ENCODE measurements around the gene DCAF10.

The DCAF10 gene

DNA sequence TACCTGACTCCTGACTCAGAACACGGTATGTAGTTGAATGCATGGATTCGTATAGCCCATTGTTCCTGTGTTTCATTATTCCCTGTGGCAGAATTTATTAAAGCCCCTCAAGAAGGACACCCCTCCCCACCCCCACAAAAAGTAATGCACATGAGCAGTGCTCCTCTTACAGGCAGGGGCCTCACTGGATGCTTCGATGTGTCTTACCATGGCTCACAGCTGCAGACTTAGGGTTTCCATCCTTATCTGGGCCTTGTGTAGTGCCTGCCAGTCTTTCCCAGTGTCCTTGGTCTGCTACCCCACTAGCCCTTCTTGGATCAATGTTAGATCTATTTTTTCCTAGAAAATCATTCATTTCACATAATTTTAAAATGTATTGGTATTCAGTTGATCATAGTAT, 30.6 kb upstream of the DCAF10 start:
- Histone ChIP-seq H3K4me3 (ENCODE audit: low read length) (no peak overlapping the region), H3K4me1 (ENCODE audit: control insufficient read depth, insufficient read depth, low read length) (no peaks in the 10 kb centered on the region), H3K9ac (ENCODE audit: low read length) (no peak overlapping the region), H3K27ac (ENCODE audit: low read depth, low read length) (no peak overlapping the region), H3K27me3 (ENCODE audit: control insufficient read depth, insufficient read depth, low read length) (no peaks in the 10 kb centered on the region), H3K36me3 (ENCODE audit: control insufficient read depth, insufficient read depth, low read length) (peaks cover 10% of the 10 kb centered on the region)

DNA sequence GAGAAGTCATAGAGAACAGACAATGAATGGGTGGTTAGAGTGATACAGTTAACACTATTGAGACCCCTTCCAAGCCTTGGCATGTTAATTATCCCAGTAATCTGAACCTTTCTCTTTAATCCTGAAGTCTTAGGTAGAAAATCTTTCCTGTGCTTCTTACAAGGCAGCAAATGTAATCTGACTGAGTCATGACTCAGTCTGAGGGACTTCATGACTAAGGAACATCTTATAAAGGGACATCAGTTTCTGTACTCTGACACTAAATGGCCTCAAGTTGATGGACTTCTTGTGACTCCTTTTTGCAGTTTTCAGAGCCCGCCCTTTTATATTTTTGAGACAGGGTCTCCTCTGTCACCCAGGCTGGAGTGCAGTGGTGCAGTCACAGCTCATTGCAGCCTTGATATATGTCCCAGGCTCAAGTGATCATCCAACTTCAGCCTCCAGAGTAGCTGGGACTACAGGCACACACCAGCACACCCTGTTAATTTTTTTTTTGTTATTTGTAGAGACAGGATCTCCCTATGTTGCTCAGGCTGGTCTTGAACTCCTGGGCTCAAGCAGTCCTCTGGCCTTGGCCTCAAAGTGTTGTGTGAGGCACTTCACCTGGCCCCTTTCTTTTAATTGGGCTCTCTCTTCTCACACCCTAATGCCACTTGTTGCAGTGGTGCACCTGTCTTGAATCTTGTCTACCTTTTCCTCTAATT, 25.2 kb upstream of the DCAF10 start:
- Histone ChIP-seq H3K36me3 (ENCODE audit: control insufficient read depth, insufficient read depth, low read length) (peaks cover 10% of the 10 kb centered on the region), H3K4me1 (ENCODE audit: control insufficient read depth, insufficient read depth, low read length) (no peaks in the 10 kb centered on the region), H3K27ac (ENCODE audit: low read depth, low read length) (no peak overlapping the region), H3K4me3 (ENCODE audit: low read length) (no peak overlapping the region), H3K9ac (ENCODE audit: low read length) (no peak overlapping the region), H3K27me3 (ENCODE audit: control insufficient read depth, insufficient read depth, low read length) (no peaks in the 10 kb centered on the region)

DNA sequence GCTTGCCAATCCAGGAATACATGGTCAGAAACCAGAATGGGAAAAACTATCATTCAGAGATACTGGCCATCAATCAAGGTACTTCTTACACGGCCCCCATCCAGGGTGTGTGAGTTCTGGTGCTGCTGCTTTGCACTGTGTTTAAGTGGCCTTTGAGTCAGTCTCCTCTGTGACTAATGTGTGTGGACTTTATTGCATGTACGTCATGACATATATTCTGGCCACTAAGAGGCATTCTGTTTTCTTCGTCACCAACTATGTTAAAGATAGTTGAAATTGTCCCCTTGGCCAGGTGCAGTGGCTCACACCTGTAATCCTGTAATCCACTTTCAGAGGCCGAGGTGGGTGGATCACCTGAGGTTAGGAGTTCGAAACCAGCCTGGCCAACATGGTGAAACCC, 24.3 kb upstream of the DCAF10 start:
- H3K27me3 ChIP-seq (ENCODE audit: control insufficient read depth, insufficient read depth, low read length), result no peaks in the 10 kb centered on the region
- peaks cover 8% of the 10 kb centered on the region for H3K36me3 ChIP-seq (ENCODE audit: control insufficient read depth, insufficient read depth, low read length)
- H3K4me1 ChIP-seq (ENCODE audit: control insufficient read depth, insufficient read depth, low read length), result no peaks in the 10 kb centered on the region
- H3K4me3 ChIP-seq (ENCODE audit: low read length), result no peak overlapping the region
- H3K9ac ChIP-seq (ENCODE audit: low read length), result no peak overlapping the region
- H3K27ac ChIP-seq (ENCODE audit: low read depth, low read length), result no peak overlapping the region

DNA sequence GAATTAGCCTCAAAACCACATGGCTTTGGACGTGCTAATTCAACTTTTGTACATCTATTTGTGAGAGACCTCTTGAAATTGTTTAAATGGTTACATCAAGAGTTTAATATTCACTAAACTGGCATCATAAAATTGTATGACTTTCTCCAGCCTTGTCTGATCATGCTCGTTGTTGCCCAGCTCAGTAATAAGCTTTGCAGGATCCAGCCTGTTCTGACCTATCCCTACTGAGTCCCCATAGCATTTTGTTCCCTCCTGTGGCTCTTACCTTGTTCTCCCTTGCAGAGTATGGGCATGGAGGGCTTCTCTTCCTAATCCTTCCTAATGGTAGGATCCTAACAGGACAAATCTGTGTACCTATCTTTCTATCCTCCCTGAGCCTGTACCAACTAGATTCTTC, 22.1 kb upstream of the DCAF10 start:
- Histone ChIP-seq H3K4me1 (ENCODE audit: control insufficient read depth, insufficient read depth, low read length) (no peaks in the 10 kb centered on the region), H3K27ac (ENCODE audit: low read depth, low read length) (no peak overlapping the region), H3K27me3 (ENCODE audit: control insufficient read depth, insufficient read depth, low read length) (no peaks in the 10 kb centered on the region), H3K4me3 (ENCODE audit: low read length) (no peak overlapping the region), H3K36me3 (ENCODE audit: control insufficient read depth, insufficient read depth, low read length) (peaks cover 13% of the 10 kb centered on the region), H3K9ac (ENCODE audit: low read length) (no peak overlapping the region)

DNA sequence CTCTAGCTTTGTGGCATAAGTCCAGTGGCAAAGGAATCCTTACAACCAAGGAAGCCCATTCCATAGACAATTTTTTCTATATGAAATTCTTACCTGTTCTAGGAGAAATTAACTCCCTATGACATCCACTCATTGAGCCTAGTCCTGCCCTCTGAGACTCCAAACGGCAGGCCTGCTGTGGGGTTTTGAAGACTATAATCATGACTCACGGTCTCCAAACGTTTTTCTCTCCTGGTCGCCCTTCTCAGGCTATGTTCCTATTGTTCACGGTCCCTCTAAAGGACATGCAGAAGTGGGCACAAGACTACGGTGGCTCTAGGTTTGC, 16.3 kb upstream of the DCAF10 start:
- no peaks in the 10 kb centered on the region for H3K4me1 ChIP-seq (ENCODE audit: control insufficient read depth, insufficient read depth, low read length)
- H3K36me3 ChIP-seq (ENCODE audit: control insufficient read depth, insufficient read depth, low read length), result peaks cover 11% of the 10 kb centered on the region
- peak overlapping the region; percentile 76 for H3K27ac ChIP-seq (ENCODE audit: low read depth, low read length)
- peak overlapping the region; percentile 86 for H3K4me3 ChIP-seq (ENCODE audit: low read length)
- no peaks in the 10 kb centered on the region for H3K27me3 ChIP-seq (ENCODE audit: control insufficient read depth, insufficient read depth, low read length)
- H3K9ac ChIP-seq (ENCODE audit: low read length), result peak overlapping the region; percentile 34

DNA sequence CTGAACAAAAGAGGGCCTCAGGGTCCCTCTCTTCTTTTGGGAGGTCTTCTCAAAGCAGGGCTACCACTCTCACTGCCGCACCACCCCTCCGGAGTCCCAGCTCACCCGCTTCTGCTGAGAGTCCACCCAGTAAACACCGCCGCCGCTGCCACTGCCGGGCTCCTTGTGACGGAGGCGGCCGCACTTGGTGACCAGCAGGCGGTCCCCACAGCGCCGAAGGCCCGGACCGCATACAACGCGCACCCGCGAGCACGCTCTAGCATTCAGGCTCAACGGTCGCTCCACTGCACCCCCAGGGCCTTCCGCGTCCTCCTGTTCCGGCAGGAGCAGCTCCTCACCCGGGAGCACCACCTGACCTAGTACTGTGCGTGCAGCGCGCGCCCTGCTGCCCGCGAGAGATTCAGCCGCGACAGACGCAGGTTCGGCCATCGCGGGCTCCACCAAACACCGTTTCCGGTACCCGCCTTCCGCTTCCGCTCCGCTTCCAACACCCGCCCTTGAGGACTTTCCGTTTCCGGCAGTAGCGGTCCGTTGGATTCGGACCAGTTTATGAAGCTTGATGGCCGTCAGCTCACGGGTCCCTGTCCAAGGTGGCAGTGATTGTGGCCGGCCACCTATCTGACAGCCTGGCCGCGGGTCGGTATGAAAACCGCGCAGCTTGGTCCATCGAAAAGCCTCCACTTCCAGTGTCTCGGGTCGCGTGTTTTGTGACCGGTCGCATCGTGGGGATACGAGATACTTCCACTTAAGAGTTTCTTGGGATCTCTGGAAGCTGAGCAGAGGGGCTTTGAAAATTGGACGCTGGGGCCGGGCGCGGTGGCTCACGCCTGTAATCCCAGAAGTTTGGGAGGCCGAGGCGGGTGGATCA, 15.7 kb upstream of the DCAF10 start, which contains the start of gene EXOSC3:
TSS of gene EXOSC3 (minus strand) at position 449 of the 868 bp plus-strand sequence. CDS start at position 429, 20 bp downstream.
- peaks cover 11% of the 10 kb centered on the region for H3K36me3 ChIP-seq (ENCODE audit: control insufficient read depth, insufficient read depth, low read length)
- H3K27ac ChIP-seq (ENCODE audit: low read depth, low read length), result peak within 1 kb of the TSS; percentile 76
- H3K4me1 ChIP-seq (ENCODE audit: control insufficient read depth, insufficient read depth, low read length), result no peaks in the 10 kb centered on the region
- H3K27me3 ChIP-seq (ENCODE audit: control insufficient read depth, insufficient read depth, low read length), result no peaks in the 10 kb centered on the region
- H3K9ac ChIP-seq (ENCODE audit: low read length), result peak within 1 kb of the TSS; percentile 34
- peak within 1 kb of the TSS; percentile 86 for H3K4me3 ChIP-seq (ENCODE audit: low read length)

DNA sequence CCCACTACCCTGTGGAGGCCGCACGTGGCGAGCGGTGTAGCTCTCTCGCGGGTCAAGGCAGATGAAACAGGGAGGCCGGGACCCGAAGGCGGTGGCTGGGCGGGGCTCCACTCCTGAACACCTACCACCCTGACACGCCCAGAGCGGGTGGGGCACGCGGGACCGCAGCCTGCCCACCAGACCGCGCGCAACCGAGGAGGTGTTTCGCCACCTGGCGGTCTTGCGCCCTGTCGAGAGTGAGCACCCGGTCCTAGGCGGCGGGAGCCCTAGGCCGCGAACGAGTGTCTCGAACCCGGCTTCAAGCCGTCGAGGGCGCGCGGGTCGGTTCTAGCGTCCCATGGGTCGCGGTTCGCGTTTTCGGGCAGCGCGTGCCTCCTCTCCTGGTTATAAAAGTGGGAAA, 13.5 kb upstream of the DCAF10 start:
- Histone ChIP-seq H3K27me3 (ENCODE audit: control insufficient read depth, insufficient read depth, low read length) (no peaks in the 10 kb centered on the region), H3K4me3 (ENCODE audit: low read length) (no peak overlapping the region), H3K9ac (ENCODE audit: low read length) (no peak overlapping the region), H3K36me3 (ENCODE audit: control insufficient read depth, insufficient read depth, low read length) (peaks cover 8% of the 10 kb centered on the region), H3K27ac (ENCODE audit: low read depth, low read length) (no peak overlapping the region), H3K4me1 (ENCODE audit: control insufficient read depth, insufficient read depth, low read length) (no peaks in the 10 kb centered on the region)

DNA sequence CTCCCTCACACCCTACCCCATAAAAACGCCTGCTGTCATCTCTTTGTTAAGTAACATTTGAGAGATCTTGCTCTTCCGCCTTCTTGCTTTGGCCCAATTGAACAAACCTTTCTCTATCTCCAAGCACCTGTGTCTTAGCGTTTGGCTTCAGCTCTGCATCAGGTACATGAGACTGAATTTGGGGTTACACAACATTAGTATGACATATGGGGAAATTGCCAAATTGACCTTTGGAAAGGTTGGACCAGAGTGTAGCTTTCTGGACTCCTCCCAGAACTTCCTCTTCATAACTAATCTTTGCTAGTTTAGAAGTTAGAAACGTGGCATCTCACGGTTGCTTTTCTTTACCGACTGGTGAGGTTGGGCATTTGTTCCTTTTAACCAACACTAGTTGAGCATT, 12.3 kb upstream of the DCAF10 start:
- no peak overlapping the region for H3K4me3 ChIP-seq (ENCODE audit: low read length)
- H3K36me3 ChIP-seq (ENCODE audit: control insufficient read depth, insufficient read depth, low read length), result peaks cover 1% of the 10 kb centered on the region
- no peak overlapping the region for H3K9ac ChIP-seq (ENCODE audit: low read length)
- no peaks in the 10 kb centered on the region for H3K27me3 ChIP-seq (ENCODE audit: control insufficient read depth, insufficient read depth, low read length)
- H3K27ac ChIP-seq (ENCODE audit: low read depth, low read length), result no peak overlapping the region
- H3K4me1 ChIP-seq (ENCODE audit: control insufficient read depth, insufficient read depth, low read length), result no peaks in the 10 kb centered on the region

DNA sequence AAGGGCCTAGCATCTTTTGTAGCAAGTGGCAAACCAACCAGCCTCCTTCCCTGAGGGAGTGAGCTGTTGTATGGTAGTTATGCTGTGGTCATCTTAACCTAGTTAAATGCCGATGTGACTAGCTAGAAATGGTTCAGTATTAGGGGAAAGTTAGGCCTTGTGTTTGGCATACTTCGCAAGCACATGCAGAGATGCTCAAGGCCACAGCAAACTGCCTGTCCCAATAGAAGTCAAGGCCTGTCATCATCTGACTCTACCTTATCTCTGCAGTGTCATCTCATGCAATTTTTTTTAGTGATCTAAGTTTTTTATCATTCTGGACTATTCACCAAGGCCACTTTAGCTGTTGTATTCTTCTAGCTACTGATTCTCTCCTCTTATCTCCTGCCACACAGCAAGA, 10.5 kb upstream of the DCAF10 start:
- Histone ChIP-seq H3K4me1 (ENCODE audit: control insufficient read depth, insufficient read depth, low read length) (no peaks in the 10 kb centered on the region), H3K36me3 (ENCODE audit: control insufficient read depth, insufficient read depth, low read length) (no peaks in the 10 kb centered on the region), H3K4me3 (ENCODE audit: low read length) (no peak overlapping the region), H3K27me3 (ENCODE audit: control insufficient read depth, insufficient read depth, low read length) (no peaks in the 10 kb centered on the region), H3K27ac (ENCODE audit: low read depth, low read length) (no peak overlapping the region), H3K9ac (ENCODE audit: low read length) (no peak overlapping the region)

DNA sequence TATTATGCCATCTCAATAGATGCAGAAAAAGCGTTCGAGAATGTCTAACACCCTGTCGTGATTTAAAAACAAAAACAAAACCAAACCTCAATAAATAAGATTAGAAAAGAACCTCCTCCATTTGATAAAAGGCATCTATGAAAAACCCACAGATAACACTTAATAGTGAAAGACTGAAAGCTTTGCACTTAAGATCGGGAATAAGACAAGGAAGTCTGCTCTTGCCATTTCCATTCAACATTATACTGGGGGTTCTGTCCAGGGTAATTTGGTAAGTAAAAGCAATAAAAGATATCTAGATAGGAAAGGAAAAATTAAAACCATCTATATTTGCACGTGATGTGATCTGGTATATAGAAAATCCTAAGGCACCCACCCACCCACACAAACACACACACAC, 8.5 kb upstream of the DCAF10 start:
- Histone ChIP-seq H3K27me3 (ENCODE audit: control insufficient read depth, insufficient read depth, low read length) (no peaks in the 10 kb centered on the region), H3K4me3 (ENCODE audit: low read length) (no peak overlapping the region), H3K36me3 (ENCODE audit: control insufficient read depth, insufficient read depth, low read length) (no peaks in the 10 kb centered on the region), H3K4me1 (ENCODE audit: control insufficient read depth, insufficient read depth, low read length) (no peaks in the 10 kb centered on the region), H3K9ac (ENCODE audit: low read length) (no peak overlapping the region), H3K27ac (ENCODE audit: low read depth, low read length) (no peak overlapping the region)

DNA sequence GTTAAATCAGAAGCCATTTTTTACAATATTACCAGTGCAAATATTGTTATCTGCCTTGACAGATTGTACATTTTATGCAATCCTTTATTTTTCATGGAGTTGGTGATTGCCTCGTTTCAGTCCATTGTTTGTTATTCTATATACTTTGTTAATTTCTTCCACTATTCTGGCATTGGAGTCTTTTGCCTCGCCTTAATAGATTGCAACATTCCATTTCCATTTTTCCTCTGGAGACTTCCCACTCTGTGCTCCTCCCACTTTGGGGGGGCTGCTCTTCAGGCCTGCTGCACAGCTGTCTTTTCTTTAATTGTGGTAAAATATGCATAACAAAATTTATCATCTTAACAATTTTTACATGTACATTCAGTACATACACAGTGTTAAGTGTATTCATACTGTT, 4.4 kb upstream of the DCAF10 start:
- Histone ChIP-seq H3K27me3 (ENCODE audit: control insufficient read depth, insufficient read depth, low read length) (no peaks in the 10 kb centered on the region), H3K9ac (ENCODE audit: low read length) (no peak overlapping the region), H3K4me3 (ENCODE audit: low read length) (no peak overlapping the region), H3K36me3 (ENCODE audit: control insufficient read depth, insufficient read depth, low read length) (no peaks in the 10 kb centered on the region), H3K27ac (ENCODE audit: low read depth, low read length) (no peak overlapping the region), H3K4me1 (ENCODE audit: control insufficient read depth, insufficient read depth, low read length) (no peaks in the 10 kb centered on the region)

DNA sequence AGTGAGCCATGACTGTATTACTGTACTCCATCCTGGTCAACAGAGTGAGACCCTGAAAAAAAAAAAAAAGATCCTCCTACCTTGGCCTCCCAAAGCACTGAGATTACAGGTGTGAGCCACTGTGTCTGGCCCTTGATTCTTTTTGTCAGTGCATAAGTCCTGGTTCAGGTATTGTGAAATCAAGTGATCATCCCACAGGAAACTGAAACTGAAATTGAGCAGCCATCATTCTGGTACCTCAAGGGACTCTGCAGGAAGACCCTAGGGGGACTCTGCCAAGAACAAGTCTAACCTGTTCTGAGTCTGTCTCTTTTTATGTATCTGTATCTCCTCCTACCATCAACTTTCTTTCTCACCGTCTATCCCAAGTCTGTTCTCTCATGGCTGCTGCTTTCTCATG, 1.9 kb upstream of the DCAF10 start:
- Histone ChIP-seq H3K36me3 (ENCODE audit: control insufficient read depth, insufficient read depth, low read length) (no peaks in the 10 kb centered on the region), H3K4me1 (ENCODE audit: control insufficient read depth, insufficient read depth, low read length) (peaks cover 12% of the 10 kb centered on the region), H3K27ac (ENCODE audit: low read depth, low read length) (no peak overlapping the region), H3K27me3 (ENCODE audit: control insufficient read depth, insufficient read depth, low read length) (no peaks in the 10 kb centered on the region), H3K9ac (ENCODE audit: low read length) (no peak overlapping the region), H3K4me3 (ENCODE audit: low read length) (no peak overlapping the region)

Measured in rectal smooth muscle tissue (tissue), 1 donor.